Neural cell (in vitro differentiated cells): Measurements from ENCODE around the gene COBLL1.

Source experiments
- EP300 ChIP-seq: fragments of 450-650 bp; conservative IDR thresholded peaks from 2 replicates; pipeline ENCODE4 v1.6.1; 2014; ENCODE audit warnings: antibody characterized with exemption, mild to moderate bottlenecking, moderate library complexity; ENCODE audit not compliant: poor library complexity, severe bottlenecking
- EZH2 ChIP-seq: fragments of 200-600, 300-800 bp; shearing (Covaris generic), sonication (generic); IDR thresholded peaks from 2 replicates; pipeline ENCODE4 v1.6.1; 2014; ENCODE audit warnings: antibody characterized with exemption, low read length, borderline replicate concordance, mild to moderate bottlenecking; ENCODE audit not compliant: insufficient read depth, poor library complexity, severe bottlenecking
- POLR2AphosphoS5 ChIP-seq: IDR thresholded peaks from 2 replicates; pipeline ENCODE4 v1.6.1; 2012
- SMC3 ChIP-seq: fragments of 450-650 bp; conservative IDR thresholded peaks from 2 replicates; pipeline ENCODE4 v1.6.1; 2014; ENCODE audit warnings: antibody characterized with exemption, mild to moderate bottlenecking, moderate library complexity; ENCODE audit not compliant: poor library complexity
- TF ChIP-seq, protein P1 (sequence below): fragments of 450-650 bp; IDR thresholded peaks from 2 replicates; pipeline ENCODE4 v1.5.1; 2014; ENCODE audit warnings: antibody characterized with exemption, mild to moderate bottlenecking, moderate library complexity; ENCODE audit not compliant: poor library complexity, severe bottlenecking

DNA sequence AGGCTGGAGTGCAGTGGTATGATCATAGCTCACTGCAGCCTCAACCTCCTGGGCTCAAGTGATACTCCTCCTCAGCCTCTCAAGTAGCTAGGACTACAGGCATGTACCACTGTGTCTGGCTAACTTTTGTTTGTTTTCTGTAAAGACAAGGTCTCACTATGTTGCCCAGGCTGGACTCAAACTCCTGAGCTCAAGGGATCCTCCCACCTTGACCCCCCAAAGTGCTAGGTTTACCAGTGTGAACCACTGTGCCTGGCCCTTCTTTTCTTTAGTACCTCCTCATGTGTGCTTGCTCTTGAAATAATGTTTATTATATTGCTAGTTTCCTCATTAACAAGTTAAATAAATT, 19.0 kb upstream of the COBLL1 start:
- TF ChIP-seq, protein P1, sequence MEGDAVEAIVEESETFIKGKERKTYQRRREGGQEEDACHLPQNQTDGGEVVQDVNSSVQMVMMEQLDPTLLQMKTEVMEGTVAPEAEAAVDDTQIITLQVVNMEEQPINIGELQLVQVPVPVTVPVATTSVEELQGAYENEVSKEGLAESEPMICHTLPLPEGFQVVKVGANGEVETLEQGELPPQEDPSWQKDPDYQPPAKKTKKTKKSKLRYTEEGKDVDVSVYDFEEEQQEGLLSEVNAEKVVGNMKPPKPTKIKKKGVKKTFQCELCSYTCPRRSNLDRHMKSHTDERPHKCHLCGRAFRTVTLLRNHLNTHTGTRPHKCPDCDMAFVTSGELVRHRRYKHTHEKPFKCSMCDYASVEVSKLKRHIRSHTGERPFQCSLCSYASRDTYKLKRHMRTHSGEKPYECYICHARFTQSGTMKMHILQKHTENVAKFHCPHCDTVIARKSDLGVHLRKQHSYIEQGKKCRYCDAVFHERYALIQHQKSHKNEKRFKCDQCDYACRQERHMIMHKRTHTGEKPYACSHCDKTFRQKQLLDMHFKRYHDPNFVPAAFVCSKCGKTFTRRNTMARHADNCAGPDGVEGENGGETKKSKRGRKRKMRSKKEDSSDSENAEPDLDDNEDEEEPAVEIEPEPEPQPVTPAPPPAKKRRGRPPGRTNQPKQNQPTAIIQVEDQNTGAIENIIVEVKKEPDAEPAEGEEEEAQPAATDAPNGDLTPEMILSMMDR: no peak
- TF ChIP-seq EZH2 (no peak), POLR2AphosphoS5 (no peak), EP300 (no peak), SMC3 (no peak)
